ENCODE data around the gene THAP3. TPM values are rescaled to one million over a fixed set of nuclear protein-coding genes. Genes with fewer than 3 reads are reported as not detected.

Gene THAP3
- total and polyA plus RNA-seq, 2 experiments from 2014 or later = 15.1 to 23.8 TPM

GRCh38 chr1:6627031-6627430 is 2.4 kb downstream of the THAP3 start:
- Mint-ChIP-seq H3K36me3 (ENCODE audit: low read depth) (peaks cover 34% of the 10 kb centered on the region), H3K27ac (no peak overlapping the region)

GRCh38 chr1:6627841-6628545 is 3.3 kb downstream of the THAP3 start:
- DNase-seq (ENCODE audit: low spot score) (no peak), ATAC-seq (no peak)
- Mint-ChIP-seq H3K4me3 (peak overlapping the region; percentile 37), H3K36me3 (ENCODE audit: low read depth) (peaks cover 31% of the 10 kb centered on the region), H3K4me1 (peaks cover 15% of the 10 kb centered on the region), H3K27me3 (ENCODE audit: insufficient read depth, low read depth, poor library complexity) (peaks cover 8% of the 10 kb centered on the region), H3K9me3 (no peaks in the 10 kb centered on the region), H3K27ac (no peak overlapping the region)
- H4K20me1 ChIP-seq (replicated peaks; ENCODE audit: insufficient read depth) = peaks cover 23% of the 10 kb centered on the region
- no peak overlapping the region for H3K4me3 ChIP-seq
- H3K4me1 ChIP-seq (ENCODE audit: insufficient read depth) = peaks cover 10% of the 10 kb centered on the region
- H2AFZ ChIP-seq = no peak overlapping the region
- no peaks in the 10 kb centered on the region for H3K9me2 ChIP-seq (ENCODE audit: insufficient read depth)
- H3F3A ChIP-seq (replicated peaks; ENCODE audit: low read depth) = peaks cover 23% of the 10 kb centered on the region
- no peak overlapping the region for H3K27ac ChIP-seq (ENCODE audit: low read depth)
- no peaks in the 10 kb centered on the region for H3K27me3 ChIP-seq (ENCODE audit: insufficient read depth)
- H3K79me2 ChIP-seq (replicated peaks; ENCODE audit: insufficient read depth) = peaks cover 29% of the 10 kb centered on the region
- H3K4me2 ChIP-seq = no peak overlapping the region
- H3K36me3 ChIP-seq (ENCODE audit: insufficient read depth) = no peaks in the 10 kb centered on the region
- TF ChIP-seq ZNF462 (CRISPR knock-in tag; IDR thresholded peaks at IDR 0.05) = no peak
- TF ChIP-seq NANOG (IDR thresholded peaks at IDR 0.05; ENCODE audit: borderline replicate concordance) = no peak
- TF ChIP-seq CREB1 (CRISPR knock-in tag; IDR thresholded peaks at IDR 0.05; ENCODE audit: low read depth) = no peak
- no peak for TF ChIP-seq ZNF114 (CRISPR knock-in tag; IDR thresholded peaks at IDR 0.05)
- TF ChIP-seq EZH2phosphoT487 (IDR thresholded peaks at IDR 0.05; ENCODE audit: unreplicated experiment) = no peak
- TF ChIP-seq STAT1 (IDR thresholded peaks at IDR 0.05; ENCODE audit: unreplicated experiment) = no peak
- no peak for TF ChIP-seq ETS1 (IDR thresholded peaks at IDR 0.05)
- TF ChIP-seq CTCF (conservative IDR thresholded peaks at IDR 0.05; ENCODE audit: low read depth in 2 of 2) = no peak
- no peak for TF ChIP-seq JUNB (IDR thresholded peaks at IDR 0.05; ENCODE audit: unreplicated experiment)
- TF ChIP-seq POLR2AphosphoS5 (IDR thresholded peaks at IDR 0.05; ENCODE audit: low read depth) = no peak
- TF ChIP-seq EZH2 (IDR thresholded peaks at IDR 0.05; ENCODE audit: low read depth, unreplicated experiment) = no peak

More at GRCh38 chr1:6627031-6627430, 2.4 kb downstream of the THAP3 start:
- peaks cover 10% of the 10 kb centered on the region for H3K4me1 ChIP-seq (ENCODE audit: insufficient read depth)
- ATAC-seq (no peak), DNase-seq (ENCODE audit: low spot score) (no peak)
- H3K36me3 ChIP-seq (ENCODE audit: insufficient read depth) = no peaks in the 10 kb centered on the region; the same call in 1 of the 2 replicates
- Mint-ChIP-seq H3K4me3 (peak overlapping the region; percentile 89; the same call in 1 of the 3 replicates), H3K9me3 (no peaks in the 10 kb centered on the region), H3K4me1 (peaks cover 20% of the 10 kb centered on the region), H3K27me3 (ENCODE audit: insufficient read depth, low read depth, poor library complexity) (peaks cover 4% of the 10 kb centered on the region)
- no peaks in the 10 kb centered on the region for H3K27me3 ChIP-seq (ENCODE audit: insufficient read depth)
- H3K4me2 ChIP-seq = no peak overlapping the region
- H3K9me2 ChIP-seq (ENCODE audit: insufficient read depth) = no peaks in the 10 kb centered on the region
- H3K79me2 ChIP-seq (replicated peaks; ENCODE audit: insufficient read depth) = peaks cover 38% of the 10 kb centered on the region
- peaks cover 29% of the 10 kb centered on the region for H4K20me1 ChIP-seq (replicated peaks; ENCODE audit: insufficient read depth)
- TF ChIP-seq ZNF114 (CRISPR knock-in tag; IDR thresholded peaks at IDR 0.05) = no peak
- H2AFZ ChIP-seq = no peak overlapping the region
- no peak overlapping the region for H3K27ac ChIP-seq (ENCODE audit: low read depth)
- peaks cover 31% of the 10 kb centered on the region for H3F3A ChIP-seq (replicated peaks; ENCODE audit: low read depth)
- no peak overlapping the region for H3K4me3 ChIP-seq

Measured in GM23338 (cell line).